Measurements from ENCODE around the gene PTPRC.

PTPRC gene

DNA sequence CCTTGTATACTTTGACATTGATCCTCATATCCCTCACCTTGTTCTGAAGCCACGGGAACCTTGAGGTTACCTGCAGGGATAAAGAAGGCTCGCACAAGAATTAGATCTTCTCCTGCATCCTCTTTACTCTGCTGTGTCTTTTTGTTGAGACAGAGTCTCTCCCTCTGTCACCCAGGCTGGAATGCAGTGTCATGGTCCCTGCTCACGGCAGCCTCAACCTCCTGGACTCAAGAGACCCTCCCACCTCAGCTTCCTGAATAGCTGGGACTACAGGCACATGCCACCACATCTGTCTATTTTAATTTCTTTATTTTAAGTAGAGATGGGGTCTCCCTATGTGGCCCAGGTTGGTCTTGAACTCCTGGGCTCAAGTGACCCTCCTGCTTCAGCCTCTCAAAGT, 134.7 kb downstream of the PTPRC start:
- Mint-ChIP-seq H3K27ac (no peak overlapping the region), H3K36me3 (ENCODE audit: low read depth) (no peaks in the 10 kb centered on the region), H3K27me3 (peaks cover 4% of the 10 kb centered on the region), H3K4me3 (no peak overlapping the region), H3K9me3 (no peaks in the 10 kb centered on the region), H3K4me1 (ENCODE audit: low read depth) (peaks cover 9% of the 10 kb centered on the region)
- no peak for DNase-seq

DNA sequence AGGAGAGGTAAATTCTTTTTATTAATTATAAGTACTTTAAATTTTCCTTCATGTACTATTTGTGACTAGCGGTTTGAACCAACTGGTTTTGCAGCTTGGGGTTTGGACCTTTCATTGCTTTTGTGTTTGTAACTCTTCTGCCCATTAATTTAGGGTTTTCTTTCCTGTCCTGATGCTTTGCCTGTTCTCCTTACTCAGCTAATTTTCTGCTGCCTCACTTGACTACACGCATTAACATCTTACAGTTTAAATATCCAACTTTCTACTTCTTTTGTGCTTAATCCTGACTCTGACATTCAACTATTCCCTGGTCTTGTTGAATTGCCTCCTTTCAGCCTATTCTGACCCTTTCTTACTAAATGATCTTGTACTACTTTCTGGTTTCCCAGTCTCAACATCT, 135.6 kb downstream of the PTPRC start:
- Mint-ChIP-seq H3K4me3 (no peak overlapping the region), H3K9me3 (no peaks in the 10 kb centered on the region), H3K27ac (no peak overlapping the region), H3K27me3 (peaks cover 4% of the 10 kb centered on the region), H3K4me1 (ENCODE audit: low read depth) (peaks cover 9% of the 10 kb centered on the region), H3K36me3 (ENCODE audit: low read depth) (no peaks in the 10 kb centered on the region)
- no peak for DNase-seq

DNA sequence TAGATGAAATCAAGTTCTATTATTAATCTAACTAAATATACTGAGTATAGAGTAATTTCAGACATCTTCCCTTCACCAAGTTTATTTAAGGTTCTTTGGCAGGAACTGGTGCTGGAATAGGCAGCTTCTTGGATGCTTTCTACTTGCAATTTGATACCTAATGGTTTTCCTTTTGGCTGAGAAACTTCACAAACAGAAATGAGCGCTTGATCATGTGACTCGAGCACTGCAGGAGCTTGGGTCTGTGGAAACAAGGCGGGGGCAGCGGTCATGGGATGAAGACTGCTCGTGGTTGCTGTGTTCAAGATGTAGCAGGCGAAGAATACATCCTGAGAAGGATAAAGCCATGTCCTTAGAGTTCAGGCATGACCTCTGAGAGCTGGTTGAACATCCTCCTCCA, 136.8 kb downstream of the PTPRC start:
- no peak for DNase-seq
- Mint-ChIP-seq H3K9me3 (no peaks in the 10 kb centered on the region), H3K4me3 (no peak overlapping the region), H3K27me3 (no peaks in the 10 kb centered on the region), H3K36me3 (ENCODE audit: low read depth) (no peaks in the 10 kb centered on the region), H3K4me1 (ENCODE audit: low read depth) (peaks cover 9% of the 10 kb centered on the region), H3K27ac (no peak overlapping the region)

DNA sequence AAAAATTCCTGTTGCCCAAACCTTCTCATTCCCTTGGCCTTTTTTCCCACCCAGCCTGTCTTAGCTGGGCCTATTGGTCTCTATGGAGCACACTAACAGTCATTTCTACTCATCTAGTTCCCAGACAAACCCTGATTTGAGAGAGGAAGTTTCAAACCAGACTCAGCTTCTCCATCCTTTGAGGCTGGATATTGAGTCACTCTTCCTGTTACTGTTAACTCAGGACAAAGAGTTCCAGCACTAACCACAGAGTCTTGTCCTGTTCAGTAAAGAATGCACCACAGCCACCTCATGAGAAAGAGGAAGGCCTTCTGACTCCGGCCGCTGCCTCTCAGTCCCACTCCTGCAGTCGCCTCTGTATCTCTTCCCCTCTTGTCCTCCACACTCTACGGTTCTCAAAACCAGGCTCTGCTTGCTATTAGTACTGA, 137.8 kb downstream of the PTPRC start:
- no peaks in the 10 kb centered on the region for H3K36me3 Mint-ChIP-seq (ENCODE audit: low read depth)
- H3K4me1 Mint-ChIP-seq (ENCODE audit: low read depth), result peaks cover 9% of the 10 kb centered on the region
- H3K27ac Mint-ChIP-seq, result peak overlapping the region; percentile 30
- no peak overlapping the region for H3K4me3 Mint-ChIP-seq
- DNase-seq, result no peak
- no peaks in the 10 kb centered on the region for H3K9me3 Mint-ChIP-seq
- no peaks in the 10 kb centered on the region for H3K27me3 Mint-ChIP-seq

DNA sequence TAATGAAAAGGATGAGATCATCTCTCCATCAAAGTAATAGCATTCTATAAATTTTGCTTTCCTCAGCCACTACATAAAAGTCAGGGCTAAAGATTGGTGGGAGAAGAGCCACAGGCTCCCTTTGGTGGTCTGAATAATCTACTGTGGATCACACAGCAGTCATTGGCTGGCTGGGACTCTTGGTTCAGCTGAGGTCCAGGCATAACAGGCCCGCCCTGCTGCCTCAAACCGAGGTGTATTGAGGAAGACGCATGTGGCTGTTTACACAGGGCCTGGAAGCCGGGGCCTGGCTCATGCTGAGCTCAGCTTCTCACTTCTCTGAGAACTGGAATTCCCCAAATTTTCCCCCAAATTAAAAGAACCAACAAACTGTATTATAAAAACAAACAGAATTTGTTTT, 139.2 kb downstream of the PTPRC start:
- H3K9me3 Mint-ChIP-seq, result no peaks in the 10 kb centered on the region
- no peaks in the 10 kb centered on the region for H3K27me3 Mint-ChIP-seq
- H3K27ac Mint-ChIP-seq, result no peak overlapping the region
- H3K4me3 Mint-ChIP-seq, result no peak overlapping the region
- no peaks in the 10 kb centered on the region for H3K36me3 Mint-ChIP-seq (ENCODE audit: low read depth)
- peaks cover 9% of the 10 kb centered on the region for H3K4me1 Mint-ChIP-seq (ENCODE audit: low read depth)
- DNase-seq, result no peak

DNA sequence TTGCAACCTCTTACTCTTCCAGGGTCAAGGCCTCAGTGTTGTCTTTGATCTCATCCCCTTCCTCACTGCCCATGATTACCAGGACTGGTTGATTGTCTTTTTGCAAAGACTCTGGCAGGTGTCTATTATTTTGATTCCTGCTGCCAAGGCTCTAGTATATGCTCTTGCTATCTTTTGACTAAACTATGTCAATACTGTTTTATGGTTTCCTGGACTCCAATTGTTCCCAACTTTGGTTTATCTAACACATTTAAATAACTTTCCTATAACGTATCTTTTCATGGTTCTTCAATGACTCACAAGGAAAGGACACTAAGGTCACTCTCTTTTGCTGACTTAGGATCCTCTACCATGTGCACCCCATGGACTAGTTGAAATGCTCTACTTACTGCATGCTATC, 141.5 kb downstream of the PTPRC start:
- no peak for DNase-seq
- no peaks in the 10 kb centered on the region for H3K36me3 Mint-ChIP-seq (ENCODE audit: low read depth)
- peaks cover 9% of the 10 kb centered on the region for H3K4me1 Mint-ChIP-seq (ENCODE audit: low read depth)
- no peaks in the 10 kb centered on the region for H3K27me3 Mint-ChIP-seq
- H3K9me3 Mint-ChIP-seq, result no peaks in the 10 kb centered on the region
- no peak overlapping the region for H3K27ac Mint-ChIP-seq
- H3K4me3 Mint-ChIP-seq, result no peak overlapping the region

DNA sequence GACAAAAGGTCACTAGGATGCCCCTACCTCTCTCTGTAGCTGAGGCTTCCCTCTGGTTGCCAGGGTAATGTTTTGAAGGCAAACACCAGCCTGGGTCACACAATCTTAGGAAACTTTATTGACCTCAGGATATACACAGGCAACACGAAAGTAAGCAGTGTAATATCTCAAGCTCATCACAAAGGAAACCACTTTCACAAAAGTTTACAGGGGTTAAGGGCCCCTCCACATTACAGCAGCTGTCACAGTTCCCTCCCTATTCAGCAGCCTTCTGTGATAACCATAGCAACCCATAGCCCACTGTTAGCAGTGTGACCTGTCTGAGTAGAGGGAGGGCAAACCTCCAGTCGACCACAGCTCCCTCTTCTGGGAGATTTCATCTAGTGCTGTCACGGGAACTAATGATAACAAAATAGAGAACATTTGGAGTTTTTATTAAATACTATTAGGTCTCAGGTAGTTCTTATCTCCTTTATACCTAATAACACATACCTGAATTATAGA, 149.8 kb downstream of the PTPRC start:
- Mint-ChIP-seq H3K27me3 (no peaks in the 10 kb centered on the region), H3K9me3 (no peaks in the 10 kb centered on the region), H3K36me3 (ENCODE audit: low read depth) (no peaks in the 10 kb centered on the region), H3K4me3 (no peak overlapping the region), H3K27ac (no peak overlapping the region), H3K4me1 (ENCODE audit: low read depth) (peaks cover 11% of the 10 kb centered on the region)
- no peak for DNase-seq

DNA sequence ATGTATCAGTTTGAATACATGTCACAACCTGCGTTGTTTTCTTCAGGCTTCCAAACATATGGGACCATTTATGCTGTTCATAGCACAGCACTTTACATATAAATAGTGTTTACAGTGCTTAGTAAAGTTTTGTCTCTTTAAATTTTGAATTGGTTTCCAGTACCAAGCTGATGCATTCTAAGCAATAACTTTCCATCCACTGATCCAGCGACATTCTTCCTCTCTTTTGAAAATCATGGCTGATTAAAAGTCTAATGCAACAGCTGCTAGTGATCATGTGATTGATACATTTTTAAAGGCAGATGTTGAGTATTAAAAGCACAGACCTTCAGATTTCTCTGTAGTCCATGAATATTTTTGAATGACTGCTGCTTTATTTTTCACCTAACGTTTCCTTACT, 154.9 kb downstream of the PTPRC start:
- Mint-ChIP-seq H3K4me1 (ENCODE audit: low read depth) (peaks cover 5% of the 10 kb centered on the region), H3K27me3 (no peaks in the 10 kb centered on the region), H3K27ac (no peak overlapping the region), H3K9me3 (peaks cover 19% of the 10 kb centered on the region), H3K36me3 (ENCODE audit: low read depth) (no peaks in the 10 kb centered on the region), H3K4me3 (no peak overlapping the region)
- DNase-seq, result no peak

DNA sequence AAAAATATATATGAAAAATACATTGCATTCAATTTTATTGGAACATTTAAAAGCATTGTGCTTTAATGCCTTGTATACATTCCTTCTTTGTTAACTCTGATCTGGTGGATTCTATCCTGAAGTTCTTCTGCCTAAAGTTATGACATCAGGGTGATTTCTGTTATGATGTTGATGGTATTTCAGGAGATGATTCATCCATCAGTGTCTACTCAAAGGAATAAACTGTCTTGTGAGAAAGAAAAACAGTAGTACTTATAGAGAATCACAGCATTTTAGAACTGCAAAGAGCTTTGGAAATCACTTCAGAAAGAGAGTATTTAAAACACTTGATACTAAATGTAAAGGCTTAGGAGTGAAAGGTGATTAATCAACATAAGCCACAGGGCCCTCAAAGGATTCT, 155.7 kb downstream of the PTPRC start:
- Mint-ChIP-seq H3K27me3 (no peaks in the 10 kb centered on the region), H3K9me3 (peaks cover 19% of the 10 kb centered on the region), H3K27ac (no peak overlapping the region), H3K4me1 (ENCODE audit: low read depth) (peaks cover 5% of the 10 kb centered on the region), H3K4me3 (no peak overlapping the region), H3K36me3 (ENCODE audit: low read depth) (no peaks in the 10 kb centered on the region)
- no peak for DNase-seq

DNA sequence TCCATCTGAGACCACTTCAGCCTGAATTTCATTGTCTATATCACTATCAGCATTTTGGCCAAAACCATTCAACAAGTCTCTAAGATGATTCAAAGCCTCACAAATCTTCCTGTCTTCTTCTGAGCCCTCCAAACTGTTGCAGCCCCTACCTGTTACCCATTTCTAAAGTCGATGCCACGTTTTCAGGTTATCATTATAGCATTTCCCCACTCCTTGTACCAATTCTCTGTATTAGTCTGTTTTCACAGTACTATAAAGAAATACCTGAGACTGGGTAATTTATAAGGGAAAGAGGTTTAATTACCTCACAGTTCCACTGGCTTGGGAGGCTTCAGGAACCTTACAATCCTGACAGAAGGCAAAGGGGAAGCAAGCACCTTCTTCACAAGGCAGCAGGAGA, 158.8 kb downstream of the PTPRC start:
- H3K36me3 Mint-ChIP-seq (ENCODE audit: low read depth), result no peaks in the 10 kb centered on the region
- DNase-seq, result no peak
- peaks cover 19% of the 10 kb centered on the region for H3K9me3 Mint-ChIP-seq
- H3K27ac Mint-ChIP-seq, result no peak overlapping the region
- peaks cover 5% of the 10 kb centered on the region for H3K4me1 Mint-ChIP-seq (ENCODE audit: low read depth)
- no peaks in the 10 kb centered on the region for H3K27me3 Mint-ChIP-seq
- H3K4me3 Mint-ChIP-seq, result no peak overlapping the region

DNA sequence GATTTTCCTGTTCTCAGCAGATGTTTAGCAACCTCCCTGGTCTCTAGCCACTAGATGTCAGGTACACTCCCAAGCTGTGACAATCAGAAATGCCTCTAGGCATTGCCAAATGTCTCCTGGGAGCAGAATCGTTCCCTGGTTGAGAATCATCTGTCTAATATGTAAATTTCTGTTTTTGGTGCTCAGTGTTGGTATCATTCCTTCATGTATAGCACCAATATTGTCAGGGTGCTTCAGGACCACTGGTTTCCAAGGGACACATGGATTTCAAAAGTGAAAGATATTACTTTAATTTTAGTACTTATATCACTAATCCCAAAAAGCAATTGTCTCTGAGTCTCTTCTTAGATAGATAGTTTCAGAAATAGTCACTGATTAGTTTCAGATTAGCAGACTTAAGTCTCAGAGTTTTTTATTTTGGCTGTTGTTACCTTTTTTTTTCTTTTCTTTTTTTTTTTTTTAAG, 160.1 kb downstream of the PTPRC start:
- Mint-ChIP-seq H3K4me1 (ENCODE audit: low read depth) (peaks cover 5% of the 10 kb centered on the region), H3K27me3 (no peaks in the 10 kb centered on the region), H3K36me3 (ENCODE audit: low read depth) (no peaks in the 10 kb centered on the region), H3K4me3 (no peak overlapping the region), H3K9me3 (peaks cover 19% of the 10 kb centered on the region), H3K27ac (no peak overlapping the region)
- DNase-seq, result no peak

DNA sequence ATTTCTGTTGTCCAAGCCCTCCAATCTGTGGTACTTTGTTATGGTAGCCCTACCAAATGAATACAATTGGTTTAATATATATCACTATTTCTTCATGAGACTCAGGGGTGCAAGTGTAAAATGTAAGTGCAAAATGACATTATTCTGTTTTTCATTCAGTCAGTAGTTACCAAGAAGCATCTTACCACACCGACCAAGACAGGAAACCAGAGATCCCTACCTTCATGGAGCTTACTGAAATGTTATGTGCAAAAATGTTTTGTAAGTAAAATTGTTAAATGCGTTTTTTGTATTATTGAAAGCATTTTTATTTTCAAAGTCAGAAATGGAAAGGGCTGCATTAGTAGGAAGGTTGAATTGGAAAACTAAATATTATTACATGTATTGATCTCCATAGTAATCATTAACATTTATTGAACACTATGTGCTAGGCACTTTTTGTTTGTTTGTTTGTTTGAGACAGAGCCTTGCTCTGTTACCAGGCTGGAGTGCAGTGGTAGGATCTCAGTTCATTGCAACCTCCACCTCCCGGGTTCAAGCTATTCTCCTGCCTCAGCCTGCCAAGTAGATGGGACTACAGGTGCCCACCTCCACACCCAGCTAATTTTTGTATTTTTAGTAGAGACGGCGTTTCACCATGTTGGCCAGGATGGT, 166.8 kb downstream of the PTPRC start:
- DNase-seq, result no peak
- no peaks in the 10 kb centered on the region for H3K9me3 Mint-ChIP-seq
- H3K27ac Mint-ChIP-seq, result no peak overlapping the region
- no peaks in the 10 kb centered on the region for H3K27me3 Mint-ChIP-seq
- H3K4me1 Mint-ChIP-seq (ENCODE audit: low read depth), result no peaks in the 10 kb centered on the region
- H3K36me3 Mint-ChIP-seq (ENCODE audit: low read depth), result no peaks in the 10 kb centered on the region
- H3K4me3 Mint-ChIP-seq, result no peak overlapping the region

DNA sequence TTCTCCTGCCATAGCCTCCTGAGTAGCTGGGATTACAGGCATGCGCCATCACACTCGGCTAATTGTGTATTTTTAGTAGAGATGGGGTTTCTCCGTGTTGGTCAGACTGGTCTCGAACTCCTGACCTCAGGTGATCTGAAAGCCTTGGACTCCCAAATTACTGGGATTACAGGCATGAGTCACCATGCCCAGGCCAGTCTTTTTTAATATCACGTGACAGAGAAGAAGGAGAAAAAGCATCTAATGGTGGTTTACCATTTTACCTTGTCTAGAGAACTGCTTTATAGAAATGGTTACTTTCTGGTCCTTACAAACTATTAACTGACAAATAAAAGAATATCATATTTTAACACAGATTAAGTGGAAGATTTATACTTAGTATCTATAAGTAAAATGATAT, 168.0 kb downstream of the PTPRC start:
- Mint-ChIP-seq H3K27me3 (no peaks in the 10 kb centered on the region), H3K4me1 (ENCODE audit: low read depth) (no peaks in the 10 kb centered on the region), H3K36me3 (ENCODE audit: low read depth) (no peaks in the 10 kb centered on the region), H3K27ac (no peak overlapping the region), H3K9me3 (no peaks in the 10 kb centered on the region), H3K4me3 (no peak overlapping the region)
- no peak for DNase-seq

Measured in activated T-cell treated with anti-CD3 and anti-CD28 coated beads, Interleukin-2, amount 50 U/mL, for 24 hours (primary cell).